Activated CD8-positive, alpha-beta memory T cell treated with anti-CD3 and anti-CD28 coated beads for 36 hours (primary cell): Measurements from ENCODE around the gene LMNTD1. TPM values are rescaled to one million over a fixed set of nuclear protein-coding genes. Genes with fewer than 3 reads are reported as not detected.
"Not testable (repeated sequence)": the region's sequence is repeated elsewhere in the genome, so short reads cannot be mapped to it uniquely, and the experiment has no call there.

Source experiments
- CTCF ChIA-PET: fragments of 350-600 bp; sonication (Branson Sonifier 250); formaldehyde crosslinking; loops from one replicate; lab custom pipeline; 2021; ENCODE audit warnings: antibody characterized with exemption; lab: Charles Lee
- POLR2A ChIA-PET: fragments of 350-600 bp; sonication (Branson Sonifier 250); formaldehyde crosslinking; loops from one replicate; lab custom pipeline; 2021; ENCODE audit warnings: antibody characterized with exemption; lab: Charles Lee
- total RNA-seq, 2 experiments: library from RNA; stranded (reverse); gene quantifications; one replicate each; pipeline ENCODE4 v1.2.3, GENCODE V29; 2021

The LMNTD1 gene
- total RNA-seq, 2 experiments from 2014 or later = not detected

DNA sequence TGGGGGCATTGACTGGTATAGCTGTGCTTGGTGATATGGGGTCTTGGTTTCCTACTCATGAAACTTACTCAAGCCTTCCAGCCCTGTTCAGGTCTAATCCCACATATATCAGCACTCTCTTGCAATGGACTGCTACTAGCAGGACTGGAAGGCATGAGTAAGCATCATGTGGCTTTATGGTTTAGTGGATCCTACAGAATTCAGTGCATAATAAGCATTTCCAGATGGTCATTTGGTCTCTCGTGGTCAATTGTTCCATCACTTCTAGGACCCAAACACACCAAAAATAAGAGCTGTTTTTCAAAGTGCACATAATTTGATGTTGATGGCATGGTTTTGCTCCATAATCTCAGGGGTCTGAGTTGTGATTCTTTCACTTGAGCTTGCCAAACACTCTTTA, 114.4 kb downstream of the LMNTD1 start:
- ChIA-PET POLR2A (no interaction called here), CTCF (no interaction called here)

- ChIA-PET POLR2A (no interaction called here), CTCF (interaction anchor here (0.6 to 1.6 kb wide), 5 partner anchors 9 to 874 kb away, joined by 3 to 4 read pairs (median 3); no protein-coding TSS in a partner anchor)
Observed at GRCh38 chr12:25436206-25437030, 116.7 kb downstream of the LMNTD1 start.

DNA sequence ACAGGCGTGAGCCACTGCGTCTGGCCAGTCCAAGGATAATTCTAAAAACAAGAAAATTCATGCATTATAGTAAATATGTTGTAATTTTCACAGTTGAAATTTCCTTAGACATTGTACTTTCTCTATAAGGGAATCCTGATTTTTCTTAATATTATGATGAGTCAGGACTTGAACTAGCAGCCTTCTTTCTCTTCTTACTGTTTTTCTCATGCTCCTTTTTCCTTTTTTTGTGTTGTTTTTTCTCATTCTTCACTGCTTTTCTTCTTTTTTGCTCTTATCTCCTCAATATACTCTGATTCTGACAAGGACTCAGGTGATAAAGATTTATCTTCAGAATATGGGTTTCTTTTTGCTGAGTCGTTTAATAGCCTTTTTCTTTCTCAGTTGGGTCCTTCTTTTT, 117.7 kb downstream of the LMNTD1 start:
- POLR2A ChIA-PET = no interaction called here
- CTCF ChIA-PET = interaction anchor here (1.6 kb wide), 1 partner anchor 10 kb away, joined by 3 read pairs; no protein-coding TSS in a partner anchor

DNA sequence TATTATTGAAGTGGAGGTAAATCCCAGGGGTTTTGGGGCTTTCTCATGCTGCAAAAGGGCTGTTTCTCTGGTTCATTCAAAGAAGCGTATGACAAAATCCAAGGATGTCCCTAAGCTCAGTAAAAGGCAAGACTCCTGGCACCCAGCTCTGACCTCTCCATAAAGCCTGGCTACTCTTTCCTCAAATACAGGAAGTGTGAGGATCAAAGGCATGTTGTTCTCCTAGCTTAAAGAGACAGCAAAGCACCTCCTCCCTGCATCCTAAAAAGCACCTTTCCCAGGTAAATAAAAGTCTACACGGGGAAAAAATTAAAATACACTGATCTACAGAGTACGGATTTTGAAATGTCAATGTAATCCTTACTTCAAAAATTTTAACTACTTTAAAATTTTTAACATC, 118.6 kb downstream of the LMNTD1 start:
- ChIA-PET POLR2A (interaction anchor here (0.6 kb wide), 1 partner anchor 205 kb away, joined by 3 read pairs; no protein-coding TSS in a partner anchor), CTCF (no interaction called here)

GRCh38 chr12:25433581-25434325, 119.3 kb downstream of the LMNTD1 start:
- ChIA-PET POLR2A (interaction anchor here (0.6 kb wide), 1 partner anchor 204 kb away, joined by 3 read pairs; no protein-coding TSS in a partner anchor), CTCF (no interaction called here)

DNA sequence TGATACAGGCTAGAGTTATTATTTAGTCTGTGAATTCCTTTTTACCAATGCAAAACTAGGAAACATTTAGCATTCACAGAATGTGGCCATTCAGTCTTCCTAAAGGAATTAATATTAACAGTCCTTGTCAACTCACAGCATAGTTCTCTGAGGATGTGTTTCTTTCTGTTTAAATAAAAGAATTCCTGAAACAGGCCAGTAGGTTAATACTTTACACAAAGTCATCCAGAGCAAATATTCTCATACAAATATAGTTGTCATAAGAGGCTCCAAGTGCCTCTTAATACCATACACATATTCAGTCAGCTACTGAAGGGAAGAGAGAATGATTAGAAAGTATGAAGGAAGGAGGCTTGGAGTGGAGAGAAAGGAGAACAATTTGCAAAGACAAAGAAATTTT, 120.1 kb downstream of the LMNTD1 start:
- CTCF ChIA-PET = no interaction called here
- POLR2A ChIA-PET = interaction anchor here (0.6 kb wide), 1 partner anchor 1538 kb away, joined by 3 read pairs; no protein-coding TSS in a partner anchor

DNA sequence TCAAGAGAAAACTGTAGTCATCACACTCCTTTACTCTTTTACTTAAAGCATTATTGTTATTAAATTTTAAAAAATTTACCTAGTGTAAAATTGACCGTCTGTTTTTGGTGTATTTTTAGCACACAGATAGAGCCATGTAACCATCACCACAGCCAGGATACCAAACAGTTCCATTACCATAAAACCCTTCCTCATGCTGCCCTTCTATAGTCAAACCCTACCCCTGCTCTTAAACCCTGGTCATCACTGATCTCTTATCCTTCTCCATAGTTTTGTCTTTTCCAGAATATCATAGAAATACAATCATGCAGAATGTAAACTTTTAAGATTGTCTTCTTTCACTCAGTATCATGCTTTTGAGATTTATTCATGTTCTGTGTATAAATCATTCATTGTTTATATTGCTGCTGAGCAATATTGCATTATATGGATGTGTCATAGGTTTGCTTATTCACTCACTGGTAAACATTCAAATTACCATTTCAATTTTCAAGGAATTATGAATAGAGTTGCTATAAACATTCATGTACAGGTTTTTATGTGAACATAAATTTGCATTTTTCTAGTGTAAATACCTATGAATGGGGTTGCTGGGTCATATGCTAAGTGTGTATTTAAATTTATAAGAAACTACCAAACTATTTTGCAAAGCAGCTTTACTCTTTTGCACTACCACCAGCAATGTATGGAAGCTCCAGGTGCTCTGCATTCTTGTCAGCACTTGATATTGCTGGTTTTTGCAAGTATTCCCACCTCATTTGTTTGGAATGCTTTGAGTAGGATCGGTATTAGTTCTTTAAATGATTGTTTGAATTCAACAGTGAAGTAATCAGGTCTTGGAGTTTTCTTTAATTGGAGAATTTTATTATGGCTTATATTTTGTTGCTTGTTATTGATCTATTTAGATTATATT, 125.5 kb downstream of the LMNTD1 start:
- ChIA-PET CTCF (interaction anchor here (0.9 kb wide), 1 partner anchor 9 kb away, joined by 3 read pairs; no protein-coding TSS in a partner anchor), POLR2A (no interaction called here)

GRCh38 chr12:25426821-25427220, 126.3 kb downstream of the LMNTD1 start:
- POLR2A ChIA-PET = not testable (repeated sequence)
- CTCF ChIA-PET = interaction anchor here (0.9 kb wide), 1 partner anchor 10 kb away, joined by 3 read pairs; no protein-coding TSS in a partner anchor
